ENCODE results near the gene DOCK7. TPM values are rescaled to one million over a fixed set of nuclear protein-coding genes. Genes with fewer than 3 reads are reported as not detected.
A peak's percentile ranks its signal among the peaks of the same experiment; 100 is the strongest.

Gene DOCK7
- total RNA-seq, 1 donor from 2014 or later = 34.7 TPM

DNA sequence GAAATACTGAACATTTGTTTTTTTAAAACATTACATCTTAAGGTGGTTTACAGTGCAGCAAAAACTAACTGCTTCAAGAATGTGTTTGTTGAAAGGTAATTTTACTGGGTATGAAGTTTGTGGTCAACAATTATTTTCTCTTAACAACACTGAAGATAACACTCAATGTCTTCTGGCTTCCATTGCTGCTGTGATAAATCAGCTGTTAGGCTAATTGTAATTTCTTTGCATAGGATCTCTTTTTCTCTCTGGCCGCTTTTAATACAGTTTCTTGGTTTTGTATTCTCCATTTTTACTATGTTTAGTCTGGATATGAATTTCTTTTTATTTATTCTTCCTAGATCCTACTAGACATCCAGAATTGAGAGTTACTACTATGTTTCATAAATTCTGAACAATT lies 44.9 kb downstream of the DOCK7 start:
- DNase-seq = no peak

DNA sequence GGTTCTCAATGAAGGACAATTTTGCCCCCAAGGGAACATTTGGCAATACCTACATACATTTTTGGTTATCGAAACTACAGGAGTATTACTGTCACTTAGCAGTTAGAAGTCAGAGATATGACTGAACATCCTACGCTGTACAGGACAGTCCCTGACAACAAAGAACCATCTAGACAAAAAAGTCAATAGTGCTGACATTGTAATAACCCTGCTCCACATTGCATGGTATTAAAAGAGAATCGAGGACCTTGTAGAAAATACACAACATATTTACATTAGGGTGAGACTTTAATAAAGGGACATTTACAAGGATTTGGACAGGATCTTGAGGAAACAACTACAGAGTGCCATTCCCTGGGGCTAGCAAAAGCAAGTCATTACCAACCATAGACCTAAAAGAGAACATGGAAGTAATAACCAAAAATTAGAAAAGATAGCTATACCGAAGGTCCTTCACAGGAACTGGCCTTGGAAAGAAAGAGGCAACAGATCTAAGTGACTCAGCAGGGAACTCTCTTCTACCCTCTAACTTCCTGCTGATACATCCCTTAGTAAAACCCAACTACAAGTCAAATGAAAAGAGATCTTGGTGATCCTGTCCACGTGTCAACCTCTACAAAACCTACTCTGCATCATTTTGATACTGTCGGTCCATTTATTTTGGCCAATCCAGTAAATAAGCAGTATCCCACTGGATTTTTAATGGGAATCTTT lies 50.6 kb downstream of the DOCK7 start:
- H3K9me3 ChIP-seq = no peaks in the 10 kb centered on the region
- DNase-seq (no peak), ATAC-seq (no peak)
- no peak overlapping the region for H3K4me3 ChIP-seq
- H3K36me3 ChIP-seq = peaks cover 17% of the 10 kb centered on the region
- intact Hi-C loops (cut with DNase I) = no loop called here
- H3K27ac ChIP-seq = no peak overlapping the region
- TF ChIP-seq, protein P1, sequence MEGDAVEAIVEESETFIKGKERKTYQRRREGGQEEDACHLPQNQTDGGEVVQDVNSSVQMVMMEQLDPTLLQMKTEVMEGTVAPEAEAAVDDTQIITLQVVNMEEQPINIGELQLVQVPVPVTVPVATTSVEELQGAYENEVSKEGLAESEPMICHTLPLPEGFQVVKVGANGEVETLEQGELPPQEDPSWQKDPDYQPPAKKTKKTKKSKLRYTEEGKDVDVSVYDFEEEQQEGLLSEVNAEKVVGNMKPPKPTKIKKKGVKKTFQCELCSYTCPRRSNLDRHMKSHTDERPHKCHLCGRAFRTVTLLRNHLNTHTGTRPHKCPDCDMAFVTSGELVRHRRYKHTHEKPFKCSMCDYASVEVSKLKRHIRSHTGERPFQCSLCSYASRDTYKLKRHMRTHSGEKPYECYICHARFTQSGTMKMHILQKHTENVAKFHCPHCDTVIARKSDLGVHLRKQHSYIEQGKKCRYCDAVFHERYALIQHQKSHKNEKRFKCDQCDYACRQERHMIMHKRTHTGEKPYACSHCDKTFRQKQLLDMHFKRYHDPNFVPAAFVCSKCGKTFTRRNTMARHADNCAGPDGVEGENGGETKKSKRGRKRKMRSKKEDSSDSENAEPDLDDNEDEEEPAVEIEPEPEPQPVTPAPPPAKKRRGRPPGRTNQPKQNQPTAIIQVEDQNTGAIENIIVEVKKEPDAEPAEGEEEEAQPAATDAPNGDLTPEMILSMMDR (IDR thresholded peaks at IDR 0.05) = no peak
- H3K4me1 ChIP-seq = no peaks in the 10 kb centered on the region
- H3K27me3 ChIP-seq = no peaks in the 10 kb centered on the region

More for the DNA sequence above, 44.9 kb downstream of the DOCK7 start:
- Histone ChIP-seq H3K9me3 (no peaks in the 10 kb centered on the region), H3K4me1 (no peaks in the 10 kb centered on the region), H3K27me3 (no peaks in the 10 kb centered on the region), H3K27ac (no peak overlapping the region), H3K4me3 (no peak overlapping the region), H3K36me3 (no peaks in the 10 kb centered on the region)
- ATAC-seq = no peak
- intact Hi-C loops (cut with DNase I) = no loop called here
- TF ChIP-seq, protein P1 (IDR thresholded peaks at IDR 0.05) = no peak

DNA sequence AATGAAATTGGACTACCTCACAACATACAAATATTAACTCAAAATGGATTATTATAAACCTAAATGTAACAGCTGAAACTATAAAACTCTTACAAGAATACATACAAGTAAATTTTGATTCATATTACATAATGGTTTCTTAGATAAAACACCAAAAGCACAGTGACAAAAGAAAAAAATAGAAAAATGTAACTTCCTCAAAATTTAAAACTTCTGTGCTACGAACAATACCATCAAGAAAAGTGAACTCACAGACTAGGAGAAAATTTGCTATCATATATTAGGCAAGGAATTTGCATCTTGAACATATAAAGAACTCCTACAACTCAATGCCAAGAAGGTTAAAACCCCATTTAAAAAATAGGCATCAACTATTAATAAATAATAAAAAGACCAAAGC lies 59.7 kb downstream of the DOCK7 start:
- DNase-seq = no peak
- intact Hi-C loops (cut with DNase I) = no loop called here

DNA sequence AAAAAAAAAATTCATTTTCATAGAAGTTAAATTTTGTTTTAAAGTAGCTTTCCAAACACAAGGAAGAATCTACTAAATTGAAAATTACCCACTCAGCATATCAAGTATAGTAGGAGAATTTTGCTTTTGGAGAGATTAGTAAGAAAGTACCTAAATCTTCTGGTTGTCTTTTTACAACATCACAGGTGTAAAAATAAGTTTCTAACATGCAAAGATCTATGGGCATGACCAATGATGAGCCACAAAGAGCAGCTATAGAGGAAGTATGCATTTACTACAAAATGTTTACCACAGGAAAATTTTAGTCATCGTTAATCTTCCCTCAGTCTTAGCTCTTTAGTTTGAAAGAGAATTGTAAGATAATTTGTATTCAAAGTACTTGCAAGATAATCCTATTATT lies 62.8 kb downstream of the DOCK7 start:
- TF ChIP-seq, protein P1 (IDR thresholded peaks at IDR 0.05) = no peak
- DNase-seq (no peak), ATAC-seq (no peak)
- Histone ChIP-seq H3K36me3 (peaks cover 14% of the 10 kb centered on the region), H3K27ac (no peak overlapping the region), H3K4me1 (no peaks in the 10 kb centered on the region), H3K4me3 (no peak overlapping the region), H3K9me3 (no peaks in the 10 kb centered on the region), H3K27me3 (no peaks in the 10 kb centered on the region)
- intact Hi-C loops (cut with DNase I) = no loop called here

More for the DNA sequence above, 59.7 kb downstream of the DOCK7 start:
- H3K4me1 ChIP-seq = no peaks in the 10 kb centered on the region
- no peak for ATAC-seq
- H3K27me3 ChIP-seq = no peaks in the 10 kb centered on the region
- H3K36me3 ChIP-seq = peaks cover 44% of the 10 kb centered on the region
- H3K9me3 ChIP-seq = no peaks in the 10 kb centered on the region
- no peak overlapping the region for H3K4me3 ChIP-seq
- H3K27ac ChIP-seq = no peak overlapping the region
- TF ChIP-seq, protein P1 (IDR thresholded peaks at IDR 0.05) = no peak

DNA sequence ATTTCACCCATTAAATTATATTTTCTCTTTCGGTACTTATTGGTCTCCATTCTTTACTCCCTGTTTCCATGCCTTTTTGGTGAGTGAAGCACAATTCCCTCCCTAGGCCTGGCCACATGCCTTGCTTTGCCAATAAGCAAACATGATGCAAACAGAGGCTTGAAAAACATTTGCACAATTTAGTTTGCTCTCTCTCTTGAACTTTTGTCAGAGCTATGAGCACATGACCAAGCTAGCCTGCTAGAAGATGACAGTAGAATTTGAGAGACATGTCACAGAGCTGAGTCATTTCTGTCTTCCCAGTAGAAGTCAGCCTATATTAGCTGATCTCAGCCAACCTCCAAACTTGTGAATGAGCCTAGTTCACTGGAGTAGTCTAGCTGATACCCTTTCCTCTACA lies 66.3 kb downstream of the DOCK7 start:
- Histone ChIP-seq H3K27ac (peak overlapping the region; percentile 4), H3K4me3 (no peak overlapping the region), H3K4me1 (no peaks in the 10 kb centered on the region), H3K36me3 (peaks cover 16% of the 10 kb centered on the region), H3K9me3 (no peaks in the 10 kb centered on the region), H3K27me3 (no peaks in the 10 kb centered on the region)
- peak; percentile 57 for DNase-seq
- intact Hi-C loops (cut with DNase I) = no loop called here
- ATAC-seq = peak; percentile 97
- TF ChIP-seq, protein P1 (IDR thresholded peaks at IDR 0.05) = no peak
